ENCODE data around the gene KRT4. TPM values are rescaled to one million over a fixed set of nuclear protein-coding genes. Genes with fewer than 3 reads are reported as not detected.
A peak's percentile ranks its signal among the peaks of the same experiment; 100 is the strongest.

The KRT4 gene
- total and polyA plus RNA-seq, 10 donors = 0.37 to 3.4 (median 0.97) TPM; not detected in 6

GRCh38 chr12:52812073-52812400 is 1.9 kb downstream of the KRT4 start:
- Histone ChIP-seq H3K27ac (no peak overlapping the region), H3K36me3 (no peaks in the 10 kb centered on the region), H3K4me3 (no peak overlapping the region), H3K4me1 (no peaks in the 10 kb centered on the region), H3K27me3 (replicated peaks in 1 of 7) (peaks cover 0 to 11% (median 0%) of the 10 kb centered on the region in 7 donors), H3K9me3 (no peaks in the 10 kb centered on the region)
- 49 to 83% (median 65%) methylated on average over 4 of the region's 4 CpGs for WGBS, 5 donors
- no peak for TF ChIP-seq POLR2A (IDR thresholded peaks at IDR 0.05)
- TF ChIP-seq POLR2AphosphoS5 (IDR thresholded peaks at IDR 0.05) = no peak
- no peak for TF ChIP-seq CTCF (IDR thresholded peaks at IDR 0.05 in 8 of 11, conservative IDR thresholded peaks at IDR 0.05 in 3 of 11)
- no peak for DNase-seq
- intact Hi-C loops (cut with DNase I; ENCODE audit: low total_unique reads) = no loop called here

DNA sequence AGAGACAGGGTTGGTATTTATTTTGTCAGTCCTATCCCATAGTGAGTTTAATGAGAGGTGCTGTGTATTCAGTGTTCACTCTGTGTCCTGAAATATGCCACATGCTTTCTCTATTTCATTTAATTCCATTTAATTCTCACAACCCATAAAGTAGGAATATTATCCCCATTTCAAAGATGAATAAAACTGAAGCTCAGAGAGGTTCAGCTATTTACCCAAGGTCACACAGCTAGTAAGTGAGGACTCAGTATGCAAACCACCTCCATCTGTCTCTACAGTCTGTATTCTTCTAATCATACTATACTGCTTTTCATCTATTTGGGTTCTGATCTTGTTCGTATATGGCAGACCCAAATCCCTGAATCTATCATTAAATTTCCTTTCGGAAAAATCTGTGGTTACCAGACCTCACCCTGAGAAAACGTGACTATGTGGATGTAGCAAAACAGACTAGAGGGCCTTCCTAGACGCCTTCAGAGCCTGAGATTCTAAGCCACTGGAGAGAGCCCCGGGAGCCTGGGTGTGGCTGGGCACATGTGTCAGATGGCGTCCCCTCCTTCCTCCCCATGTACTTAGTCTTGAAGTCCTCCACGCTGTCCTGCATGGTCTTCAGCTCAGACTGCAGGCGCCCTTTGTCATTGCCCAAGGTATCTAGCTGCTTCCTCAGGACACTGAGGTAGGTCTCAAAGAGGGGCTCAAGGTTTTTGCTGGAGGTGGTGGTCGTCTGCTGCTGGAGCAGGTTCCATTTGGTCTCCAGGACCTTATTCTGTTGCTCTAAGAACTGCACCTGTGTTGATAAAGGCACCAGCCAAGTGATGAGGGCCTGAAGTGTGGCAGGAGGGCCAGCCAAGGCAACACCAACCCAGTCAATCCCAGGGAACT is 2.5 kb downstream of the KRT4 start:
- TF ChIP-seq POLR2A (IDR thresholded peaks at IDR 0.05) (no peak), CTCF (IDR thresholded peaks at IDR 0.05 in 8 of 11, conservative IDR thresholded peaks at IDR 0.05 in 3 of 11) (no peak), POLR2AphosphoS5 (IDR thresholded peaks at IDR 0.05) (no peak)
- H3K36me3 ChIP-seq = no peaks in the 10 kb centered on the region
- intact Hi-C loops (cut with DNase I; ENCODE audit: low total_unique reads) = no loop called here
- 77 to 89% (median 80%) methylated on average over 9 of the region's 9 CpGs for WGBS, 5 donors
- H3K4me3 ChIP-seq = no peak overlapping the region
- no peak overlapping the region for H3K27ac ChIP-seq
- H3K27me3 ChIP-seq (replicated peaks in 1 of 7) = peaks cover 0 to 7% (median 0%) of the 10 kb centered on the region in 7 donors
- DNase-seq = peak; percentile 33
- H3K9me3 ChIP-seq = no peaks in the 10 kb centered on the region
- no peaks in the 10 kb centered on the region for H3K4me1 ChIP-seq

DNA sequence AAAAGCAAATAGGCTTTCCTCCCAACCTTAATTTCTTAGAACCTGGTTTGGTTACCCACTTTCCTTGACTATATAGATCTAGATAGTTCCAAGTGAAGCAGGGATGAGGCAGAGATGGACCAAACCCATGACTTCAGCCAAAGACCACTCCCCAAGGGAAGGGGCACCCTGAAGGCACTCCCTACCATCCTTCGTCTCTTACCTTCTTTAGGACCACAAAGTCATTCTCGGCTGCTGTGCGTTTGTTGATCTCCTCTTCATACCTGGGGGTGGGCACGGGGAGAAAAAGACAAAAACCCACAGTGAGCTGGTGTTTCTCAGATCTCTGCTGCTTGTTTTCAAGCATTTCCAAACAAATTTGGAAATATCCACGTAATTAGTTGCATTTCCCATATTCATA is 3.4 kb downstream of the KRT4 start:
- WGBS, 5 donors = 67 to 90% (median 69%) methylated on average over 5 of the region's 5 CpGs
- H3K36me3 ChIP-seq = no peaks in the 10 kb centered on the region
- no peak overlapping the region for H3K4me3 ChIP-seq
- H3K27ac ChIP-seq = no peak overlapping the region
- no peaks in the 10 kb centered on the region for H3K4me1 ChIP-seq
- DNase-seq = peak; percentile 7
- TF ChIP-seq CTCF (IDR thresholded peaks at IDR 0.05 in 8 of 11, conservative IDR thresholded peaks at IDR 0.05 in 3 of 11) = no peak
- no peak for TF ChIP-seq POLR2AphosphoS5 (IDR thresholded peaks at IDR 0.05)
- TF ChIP-seq POLR2A (IDR thresholded peaks at IDR 0.05) = no peak
- intact Hi-C loops (cut with DNase I; ENCODE audit: low total_unique reads) = no loop called here
- no peaks in the 10 kb centered on the region for H3K9me3 ChIP-seq
- peaks cover 0 to 7% (median 0%) of the 10 kb centered on the region in 7 donors for H3K27me3 ChIP-seq (replicated peaks in 1 of 7)

- no peaks in the 10 kb centered on the region for H3K36me3 ChIP-seq
- peak; percentile 23 for DNase-seq
- TF ChIP-seq POLR2AphosphoS5 (IDR thresholded peaks at IDR 0.05) (no peak), CTCF (IDR thresholded peaks at IDR 0.05 in 8 of 11, conservative IDR thresholded peaks at IDR 0.05 in 3 of 11) (no peak), POLR2A (IDR thresholded peaks at IDR 0.05) (no peak)
- 75 to 80% (median 78%) methylated on average over 7 of the region's 7 CpGs for WGBS, 5 donors
- intact Hi-C loops (cut with DNase I; ENCODE audit: low total_unique reads) = no loop called here
- no peaks in the 10 kb centered on the region for H3K9me3 ChIP-seq
- peaks cover 0 to 7% (median 0%) of the 10 kb centered on the region in 7 donors for H3K27me3 ChIP-seq (replicated peaks in 1 of 7)
- H3K4me3 ChIP-seq = no peak overlapping the region
- no peak overlapping the region for H3K27ac ChIP-seq
- H3K4me1 ChIP-seq = no peaks in the 10 kb centered on the region
Observed at GRCh38 chr12:52809166-52809565, 4.8 kb downstream of the KRT4 start.
